OCI-LY3 (cell line): Measurements from ENCODE around the gene COX5A.

ENCODE experiments used
- CTCF ChIP-seq: fragments of 200-600, 300-600 bp; sonication (generic); IDR thresholded peaks from 2 replicates; pipeline ENCODE4 v1.5.1; 2014; ENCODE audit warnings: antibody characterized with exemption, low read length, low read depth
- EZH2phosphoT487 ChIP-seq: fragments of 200-600 bp; shearing (Covaris generic); IDR thresholded peaks from 2 replicates; pipeline ENCODE4 v1.6.1; 2018; ENCODE audit warnings: antibody characterized with exemption, mixed run types, low read depth

- TF ChIP-seq CTCF = no peak
- TF ChIP-seq EZH2phosphoT487 = no peak
These were observed 44.9 kb downstream of the COX5A start for GRCh38 chr15:74892931-74893330.
